Endothelial cell of umbilical vein (primary cell): ENCODE measurements around the gene ADGB. TPM values are rescaled to one million over a fixed set of nuclear protein-coding genes. Genes with fewer than 3 reads are reported as not detected.

Source experiments
- BruUV-seq: library from RNA; stranded (reverse); fragments of 400-500 nt; replicated peaks from 2 replicates; lab custom pipeline; 2021; lab: Mats Ljungman, UMichigan
- CTCF ChIA-PET: fragments of 300-600, 350-600 bp; sonication (Branson Sonifier 250); formaldehyde crosslinking; loops from one replicate; lab custom pipeline; 2021; ENCODE audit warnings: antibody characterized with exemption, inconsistent platforms; lab: Charles Lee
- POLR2A ChIA-PET: fragments of 300-600, 350-600 bp; sonication (Branson Sonifier 250); formaldehyde crosslinking; loops from one replicate; lab custom pipeline; 2021; ENCODE audit warnings: antibody characterized with exemption, inconsistent platforms; lab: Charles Lee
- DNase-seq: peaks from one replicate; pipeline ENCODE4 v3.0.0-alpha.2; 2011; ENCODE audit warnings: low read depth, low spot score
- FAIRE-seq: peaks from 2 replicates; lab custom pipeline; 2011; peaks lifted over from hg19 to GRCh38; lab: Jason Lieb, UNC
- H2AFZ ChIP-seq: 2 replicates; pipeline ENCODE4 v1.6.0; 2012; ENCODE audit warnings: low read depth, low read length, control low read depth, inconsistent platforms
- H3K27ac ChIP-seq: 2 replicates; pipeline ENCODE4 v1.5.1; 2011; ENCODE audit warnings: low read depth, mild to moderate bottlenecking, control low read depth, low read length, moderate library complexity; ENCODE audit not compliant: insufficient read depth
- H3K27me3 ChIP-seq, 2 experiments: 2 replicates each; pipeline versions ENCODE4 v1.6.0 to v1.6.1; 2011; ENCODE audit warnings: low read length in 2 of 2, mixed read lengths in 1 of 2; ENCODE audit not compliant: control insufficient read depth in 2 of 2, insufficient read depth in 2 of 2
- H3K36me3 ChIP-seq, 2 experiments: 2 replicates in 1 of 2; 3 replicates in 1 of 2; pipeline ENCODE4 v1.5.1; 2011; ENCODE audit warnings: low read length in 2 of 2, mild to moderate bottlenecking in 1 of 2, moderate library complexity in 1 of 2; ENCODE audit not compliant: control insufficient read depth in 2 of 2, insufficient read depth in 2 of 2; ENCODE audit errors: extremely low read depth in 1 of 2
- H3K4me1 ChIP-seq: 3 replicates; pipeline ENCODE4 v1.5.1; 2011; ENCODE audit warnings: mild to moderate bottlenecking, low read length; ENCODE audit not compliant: control insufficient read depth, insufficient read depth; ENCODE audit errors: extremely low read depth
- H3K4me2 ChIP-seq: 2 replicates; pipeline ENCODE4 v1.6.1; 2011; ENCODE audit warnings: low read length, control low read depth, mixed read lengths; ENCODE audit not compliant: insufficient read depth
- H3K4me3 ChIP-seq, 3 experiments: fragments of 200-600 bp in 1 of 3; sonication (generic), shearing (Covaris generic) in 1 of 3; replicated peaks in 1 of 3; 2 replicates each; pipeline ENCODE4 v1.5.1; 2011 to 2016; ENCODE audit warnings: control low read depth in 3 of 3, low read length in 3 of 3, mild to moderate bottlenecking in 2 of 3, inconsistent platforms in 1 of 3, low read depth in 1 of 3, moderate library complexity in 1 of 3; ENCODE audit not compliant: insufficient read depth in 1 of 3
- H3K79me2 ChIP-seq: 2 replicates; pipeline ENCODE4 v1.6.0; 2012; ENCODE audit warnings: low read length, inconsistent platforms; ENCODE audit not compliant: control insufficient read depth, insufficient read depth
- H3K9ac ChIP-seq: replicated peaks from 2 replicates; pipeline ENCODE3; 2011; ENCODE audit warnings: low read length, control low read depth; ENCODE audit not compliant: insufficient read depth; ENCODE audit errors: extremely low read depth
- H3K9me1 ChIP-seq: replicated peaks from 3 replicates; pipeline ENCODE4 v1.6.0; 2011; ENCODE audit warnings: mild to moderate bottlenecking, low read length; ENCODE audit not compliant: control insufficient read depth, insufficient read depth; ENCODE audit errors: extremely low read depth
- H3K9me3 ChIP-seq: replicated peaks from 2 replicates; pipeline ENCODE4 v1.5.1; 2012; ENCODE audit warnings: low read length, inconsistent platforms; ENCODE audit not compliant: control insufficient read depth, insufficient read depth
- H4K20me1 ChIP-seq: replicated peaks from 2 replicates; pipeline ENCODE3; 2011; ENCODE audit warnings: mild to moderate bottlenecking, low read length; ENCODE audit not compliant: control insufficient read depth, insufficient read depth; ENCODE audit errors: extremely low read depth
- CTCF ChIP-seq, 2 donors: IDR thresholded peaks; 1 replicate in 1 of 2; 2 replicates in 1 of 2; pipeline ENCODE4 v1.5.1; 2011; ENCODE audit warnings: low read length in 2 of 2, mild to moderate bottlenecking in 2 of 2, moderate library complexity in 2 of 2, control low read depth in 1 of 2, inconsistent platforms in 1 of 2, low read depth in 1 of 2; ENCODE audit not compliant: insufficient read depth in 1 of 2; ENCODE audit errors: extremely low read depth in 1 of 2
- EZH2 ChIP-seq: IDR thresholded peaks from 2 replicates; pipeline ENCODE4 v1.6.1; 2012; ENCODE audit warnings: borderline replicate concordance, low read depth, mild to moderate bottlenecking, moderate library complexity, low read length, inconsistent platforms; ENCODE audit not compliant: severe bottlenecking
- FOS ChIP-seq: IDR thresholded peaks from 2 replicates; pipeline ENCODE4 v1.6.1; 2011; ENCODE audit warnings: mild to moderate bottlenecking, low read length, moderate library complexity, borderline replicate concordance; ENCODE audit not compliant: insufficient read depth
- GATA2 ChIP-seq: IDR thresholded peaks from 2 replicates; pipeline ENCODE4 v1.7.0; 2011; ENCODE audit warnings: low read depth, mild to moderate bottlenecking, moderate library complexity, mixed read lengths, low read length; ENCODE audit not compliant: insufficient read length, insufficient read depth
- JUN ChIP-seq: IDR thresholded peaks from 2 replicates; pipeline ENCODE4 v1.6.1; 2011; ENCODE audit warnings: borderline replicate concordance, low read depth; ENCODE audit not compliant: insufficient read length, insufficient read depth
- MAX ChIP-seq: IDR thresholded peaks from 2 replicates; pipeline ENCODE4 v1.6.1; 2011; ENCODE audit not compliant: insufficient read depth, insufficient read length
- MYC ChIP-seq: IDR thresholded peaks from one replicate; pipeline ENCODE4 v1.6.1; 2011; ENCODE audit warnings: mild to moderate bottlenecking, low read depth, low read length
- POLR2A ChIP-seq: IDR thresholded peaks from 2 replicates; pipeline ENCODE4 v1.6.1; 2012; ENCODE audit warnings: low read depth, mild to moderate bottlenecking, control low read depth, low read length
- POLR2AphosphoS5 ChIP-seq: IDR thresholded peaks from 2 replicates; pipeline ENCODE4 v1.6.1; 2012; ENCODE audit warnings: low read depth, mild to moderate bottlenecking, control low read depth, low read length, moderate library complexity; ENCODE audit not compliant: insufficient read depth
- dilution Hi-C: fragments of 300-500 bp; cut with MboI; formaldehyde crosslinking; loops from one replicate; pipeline ENCODE4 v1.15.0; 2019; ENCODE audit warnings: low sequenced_read_pairs; ENCODE audit not compliant: extremely low pct_ligation_motif_present
- intact Hi-C: fragments of 100-400 bp; cut with micrococcal nuclease; formaldehyde crosslinking; loops from one replicate; pipeline ENCODE4 v1.10.0; 2022
- polyA plus RNA-seq, 4 experiments: library from polyadenylated mRNA; depleted of rRNA in 3 of 4; stranded (reverse) in 3 of 4; unstranded in 1 of 4; fragments of >200 nt; gene quantifications; 2 replicates each; pipeline versions ENCODE4 v1.2.1 to v1.2.3, GENCODE V29; 2011 to 2012; ENCODE audit warnings: missing spikeins in 1 of 4
- total RNA-seq: library from RNA; stranded (reverse); gene quantifications from 2 replicates; pipeline ENCODE4 v1.2.3, GENCODE V29; 2021

ADGB gene
- total and polyA plus RNA-seq, 2 donors (not counting 3 experiments of a cell fraction or from before 2014, with no cell fraction given), result not detected

GRCh38 chr6:146864300-146864699 is 265.5 kb downstream of the ADGB start:
- intact Hi-C loops (no loop called here), dilution Hi-C loops (no loop called here)
- Histone ChIP-seq H2AFZ (no peak overlapping the region), H4K20me1 (no peaks in the 10 kb centered on the region), H3K9me3 (no peaks in the 10 kb centered on the region), H3K9ac (no peak overlapping the region), H3K9me1 (no peaks in the 10 kb centered on the region), H3K4me2 (no peak overlapping the region), H3K4me3 (no peak overlapping the region), H3K27me3 (no peaks in the 10 kb centered on the region), H3K4me1 (no peaks in the 10 kb centered on the region), H3K79me2 (no peaks in the 10 kb centered on the region), H3K27ac (no peak overlapping the region), H3K36me3 (no peaks in the 10 kb centered on the region)
- TF ChIP-seq FOS, result no peak
- TF ChIP-seq JUN, result no peak
- no peak for TF ChIP-seq GATA2
- no peak for TF ChIP-seq MYC
- TF ChIP-seq POLR2A, result no peak
- no peak for TF ChIP-seq EZH2
- no peak for TF ChIP-seq CTCF (IDR thresholded peaks at IDR 0.05; ENCODE audit: extremely low read depth in 1 of 2, insufficient read depth in 1 of 2, low read depth in 1 of 2, low read length in 2 of 2)
- TF ChIP-seq MAX, result no peak
- TF ChIP-seq POLR2AphosphoS5, result no peak
- ChIA-PET CTCF (interaction anchor here (1.0 to 1.1 kb wide), 2 partner anchors 50 to 358 kb away, joined by 3 read pairs; no protein-coding TSS in a partner anchor), POLR2A (no interaction called here)
- FAIRE-seq (no peak), DNase-seq (no peak)
- no TSS peak for BruUV-seq
